ENCODE results near the gene SCN2A. TPM values are rescaled to one million over a fixed set of nuclear protein-coding genes. Genes with fewer than 3 reads are reported as not detected.

Gene SCN2A
- total and polyA plus RNA-seq, 9 of the 15 experiments (the other 6 are each of a cell fraction or from before 2014, with no cell fraction given), result 0.08 to 0.69 (median 0.31) TPM; not detected in 1

GRCh38 chr2:165224941-165225340 is 14.3 kb upstream of the SCN2A start (continued):
- TF ChIP-seq ADNP (tag; IDR thresholded peaks at IDR 0.05), result no peak
- TF ChIP-seq ZNF79 (CRISPR knock-in tag; IDR thresholded peaks at IDR 0.05; ENCODE audit: low read depth), result no peak
- no peak for TF ChIP-seq PYGO2 (tag; IDR thresholded peaks at IDR 0.05)
- no peak for TF ChIP-seq OTX1 (CRISPR knock-in tag; IDR thresholded peaks at IDR 0.05)
- no peak for TF ChIP-seq TBP (optimal IDR thresholded peaks at IDR 0.05; ENCODE audit: low read depth, low read length)
- no peak for TF ChIP-seq GATA2 (CRISPR knock-in tag; IDR thresholded peaks at IDR 0.05)
- no peak for TF ChIP-seq SRSF1 (IDR thresholded peaks at IDR 0.05; ENCODE audit: low read depth, low read length)
- TF ChIP-seq CBFB (CRISPR knock-in tag; IDR thresholded peaks at IDR 0.05), result no peak
- no peak for TF ChIP-seq ZNF436 (CRISPR knock-in tag; IDR thresholded peaks at IDR 0.05)
- no peak for TF ChIP-seq KLF16 (IDR thresholded peaks at IDR 0.05)
- TF ChIP-seq ZNF444 (CRISPR knock-in tag; IDR thresholded peaks at IDR 0.05), result no peak

GRCh38 chr2:165227571-165227970 is 11.6 kb upstream of the SCN2A start:
- Histone ChIP-seq H3K9ac (ENCODE audit: insufficient read depth in 1 of 2, low read depth in 2 of 2, low read length in 2 of 2) (no peak overlapping the region), H3K27me3 (ENCODE audit: control insufficient read depth in 2 of 2, insufficient read depth in 2 of 2, low read length in 2 of 2) (no peaks in the 10 kb centered on the region), H3K79me2 (ENCODE audit: control insufficient read depth, insufficient read depth, low read length) (no peaks in the 10 kb centered on the region), H2AFZ (ENCODE audit: low read depth, low read length) (no peak overlapping the region), H3K4me2 (ENCODE audit: insufficient read depth, low read length) (no peak overlapping the region), H3K4me1 (replicated peaks in 1 of 2; ENCODE audit: control insufficient read depth in 2 of 2, insufficient read depth in 2 of 2, low read length in 2 of 2) (no peaks in the 10 kb centered on the region), H3K27ac (ENCODE audit: extremely low read depth, low read depth, low read length) (no peak overlapping the region), H3K4me3 (no peak overlapping the region), H3K36me3 (ENCODE audit: control insufficient read depth, insufficient read depth, low read length) (no peaks in the 10 kb centered on the region), H3K9me1 (ENCODE audit: control insufficient read depth, insufficient read depth, low read length) (no peaks in the 10 kb centered on the region), H3K9me3 (replicated peaks; ENCODE audit: control insufficient read depth, insufficient read depth, low read depth, low read length) (no peaks in the 10 kb centered on the region), H4K20me1 (replicated peaks; ENCODE audit: control insufficient read depth, insufficient read depth, low read length) (no peaks in the 10 kb centered on the region)
- intact Hi-C loops (cut with micrococcal nuclease) (no loop called here), in situ Hi-C loops (cut with MboI) (no loop called here)
- ATAC-seq, result no peak
- POLR2A ChIA-PET, result interaction anchor here (0.6 kb wide), 1 partner anchor 91 kb away, joined by 3 read pairs; no protein-coding TSS in a partner anchor
- CTCF ChIA-PET (ENCODE audit: low intra/inter-chr PET ratio), result no interaction called here
- WGBS (ENCODE audit: insufficient coverage, low coverage, missing lambda C conversion rate), result 7% methylated on average over 1 of the region's 1 CpG
- no peak for DNase-seq (ENCODE audit: extremely low read depth in 1 of 4, low spot score in 3 of 4)
- no TSS peak for BruUV-seq (replicated peaks)
- no peak for FAIRE-seq
- no peak for TF ChIP-seq ZFP30 (CRISPR knock-in tag; IDR thresholded peaks at IDR 0.05; ENCODE audit: borderline replicate concordance)
- no peak for TF ChIP-seq HOXB6 (CRISPR knock-in tag; IDR thresholded peaks at IDR 0.05; ENCODE audit: borderline replicate concordance)
- TF ChIP-seq MLX (CRISPR knock-in tag; conservative IDR thresholded peaks at IDR 0.05), result no peak
- TF ChIP-seq FOXJ3 (CRISPR knock-in tag; IDR thresholded peaks at IDR 0.05), result no peak
- TF ChIP-seq NFE2 (IDR thresholded peaks at IDR 0.05; ENCODE audit: low read depth), result no peak
- no peak for TF ChIP-seq ZBED1 (IDR thresholded peaks at IDR 0.05)
- no peak for TF ChIP-seq NR3C1 (CRISPR knock-in tag; IDR thresholded peaks at IDR 0.05)
- TF ChIP-seq ZNF77 (CRISPR knock-in tag; IDR thresholded peaks at IDR 0.05), result no peak
- no peak for TF ChIP-seq ZNF253 (CRISPR knock-in tag; conservative IDR thresholded peaks at IDR 0.05)
- TF ChIP-seq BRCA1 (IDR thresholded peaks at IDR 0.05), result no peak
- no peak for TF ChIP-seq BRCA1 (CRISPR knock-in tag; IDR thresholded peaks at IDR 0.05)
- TF ChIP-seq ZNF717 (CRISPR knock-in tag; IDR thresholded peaks at IDR 0.05), result no peak
- no peak for TF ChIP-seq HDAC2 (IDR thresholded peaks at IDR 0.05)
- no peak for TF ChIP-seq IRF1 (CRISPR knock-in tag; IDR thresholded peaks at IDR 0.05; ENCODE audit: borderline replicate concordance)
- no peak for TF ChIP-seq ERF (CRISPR knock-in tag; IDR thresholded peaks at IDR 0.05)
